GOT3 (cell line): Measurements from ENCODE around the gene FMNL1.
"Not testable (repeated sequence)": the region's sequence is repeated elsewhere in the genome, so short reads cannot be mapped to it uniquely, and the experiment has no call there.

ENCODE experiments used
- DNase-seq: peaks from one replicate; lab custom pipeline; 2025; ENCODE audit warnings: mixed read lengths; lab: John Stamatoyannopoulos, UW

FMNL1 gene

DNA sequence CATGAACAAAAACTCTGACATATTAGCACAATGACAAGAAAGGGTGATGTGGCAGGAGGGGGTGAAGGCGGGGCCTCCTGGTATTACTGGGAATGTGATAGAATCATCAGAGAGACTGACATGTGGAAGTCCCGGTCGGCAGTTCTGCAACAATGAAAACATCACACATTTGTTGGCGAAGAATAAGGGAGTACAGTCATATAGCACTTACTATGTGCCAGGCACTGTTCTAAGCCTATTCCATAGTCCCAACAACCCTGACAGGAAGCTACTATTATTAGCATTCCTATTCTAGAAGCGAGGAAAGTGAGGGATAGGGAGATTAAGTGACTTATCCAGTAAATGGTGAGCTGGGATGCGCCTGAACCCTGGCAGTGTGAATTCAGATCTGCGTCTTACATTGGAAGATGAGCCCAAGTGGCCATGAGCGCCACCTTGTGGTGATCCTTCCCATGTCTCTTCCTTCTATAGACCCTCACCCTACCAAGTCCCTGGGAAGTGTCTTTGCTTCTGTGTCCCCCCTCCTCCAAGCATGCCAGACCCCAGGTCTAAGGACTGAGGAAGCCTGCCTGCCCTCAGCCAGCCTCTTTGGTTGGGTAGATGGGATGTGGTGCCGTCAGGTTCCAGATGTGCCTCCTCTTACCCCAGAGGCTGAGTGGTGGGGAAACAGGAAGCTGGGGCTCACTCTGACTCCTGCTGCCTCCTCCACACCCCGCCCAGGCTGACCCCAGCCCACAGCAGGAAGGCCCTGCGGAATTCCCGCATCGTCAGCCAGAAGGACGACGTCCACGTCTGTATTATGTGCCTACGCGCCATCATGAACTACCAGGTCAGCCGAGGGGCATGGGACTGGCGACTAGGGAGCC lies 14.0 kb downstream of the FMNL1 start:
- DNase-seq: no peak

GRCh38 chr17:45236282-45236606 lies 14.6 kb downstream of the FMNL1 start:
- no peak for DNase-seq

- no peak for DNase-seq
Observed at GRCh38 chr17:45237686-45238085, 16.0 kb downstream of the FMNL1 start.

DNA sequence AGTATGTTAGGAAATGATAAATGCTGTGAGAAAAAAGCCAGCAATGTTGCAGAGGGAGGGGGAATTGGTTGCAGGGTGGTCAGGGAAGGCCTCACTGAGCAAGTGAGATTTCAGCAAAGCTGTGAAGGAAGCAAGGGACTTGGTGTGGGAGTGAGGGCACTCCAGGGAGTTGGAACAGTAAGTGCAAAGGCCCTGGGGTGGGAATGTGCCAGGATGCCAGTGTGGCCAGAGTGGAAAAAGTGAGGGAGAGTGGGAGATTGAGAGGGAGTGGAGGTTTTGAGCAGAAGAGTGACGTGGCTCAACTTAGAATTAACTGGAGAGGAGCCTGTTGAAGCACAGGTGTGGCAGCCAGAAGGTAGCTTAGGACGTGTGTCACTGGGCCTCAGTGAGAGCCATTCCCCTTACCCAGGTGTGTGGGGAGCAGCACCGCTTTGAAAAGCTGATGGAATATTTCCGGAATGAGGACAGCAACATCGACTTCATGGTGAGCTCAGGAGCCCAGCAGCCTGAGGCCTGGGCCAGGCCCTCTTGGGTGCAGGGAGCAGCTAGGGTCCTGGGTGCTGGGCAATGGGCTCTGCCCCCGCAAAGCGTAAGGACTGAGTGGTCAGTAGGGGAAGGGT lies 16.6 kb downstream of the FMNL1 start:
- no peak for DNase-seq

DNA sequence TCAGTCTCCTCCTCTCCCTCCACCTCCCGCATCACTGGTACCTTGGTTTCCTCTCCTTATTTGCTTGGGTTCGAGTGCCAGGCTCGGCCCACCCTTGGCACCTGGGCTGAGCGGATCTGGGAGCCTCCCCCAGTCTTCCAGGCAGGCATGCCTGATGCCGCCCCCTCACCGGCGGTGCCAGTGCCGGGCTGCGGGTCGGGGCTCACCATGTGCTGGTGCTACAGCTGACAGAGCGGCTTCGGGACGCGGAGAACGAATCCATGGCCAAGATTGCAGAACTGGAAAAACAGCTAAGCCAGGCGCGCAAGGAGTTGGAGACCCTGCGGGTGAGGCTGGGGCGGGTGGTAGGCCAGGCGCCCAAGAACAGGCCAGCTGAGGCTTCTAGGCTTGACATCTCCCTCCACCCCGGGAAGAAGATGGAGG lies 19.2 kb downstream of the FMNL1 start:
- DNase-seq: no peak

DNA sequence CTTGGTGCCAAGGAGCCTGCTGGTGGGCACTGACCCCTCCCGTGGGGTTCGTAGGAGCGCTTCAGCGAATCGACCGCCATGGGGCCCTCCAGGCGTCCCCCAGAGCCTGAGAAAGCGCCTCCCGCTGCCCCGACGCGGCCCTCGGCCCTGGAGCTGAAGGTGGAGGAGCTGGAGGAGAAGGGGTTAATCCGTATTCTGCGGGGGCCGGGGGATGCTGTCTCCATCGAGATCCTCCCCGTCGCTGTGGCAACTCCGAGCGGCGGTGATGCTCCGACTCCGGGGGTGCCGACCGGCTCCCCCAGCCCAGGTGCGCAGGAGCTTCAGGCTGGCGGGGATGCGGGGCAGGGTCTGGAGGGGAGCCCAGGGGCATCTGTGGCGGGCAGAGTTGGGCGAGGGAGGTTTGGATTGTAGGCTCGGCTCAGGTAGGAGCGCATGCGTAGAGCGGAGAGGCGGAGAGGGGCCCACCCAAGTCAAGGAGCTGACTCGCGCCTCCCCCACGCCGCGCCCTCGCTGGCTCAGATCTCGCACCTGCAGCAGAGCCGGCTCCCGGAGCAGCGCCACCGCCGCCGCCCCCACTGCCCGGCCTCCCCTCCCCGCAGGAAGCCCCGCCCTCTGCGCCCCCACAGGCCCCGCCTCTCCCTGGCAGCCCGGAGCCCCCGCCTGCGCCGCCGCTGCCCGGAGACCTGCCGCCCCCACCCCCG lies 19.8 kb downstream of the FMNL1 start:
- DNase-seq: no peak

DNA sequence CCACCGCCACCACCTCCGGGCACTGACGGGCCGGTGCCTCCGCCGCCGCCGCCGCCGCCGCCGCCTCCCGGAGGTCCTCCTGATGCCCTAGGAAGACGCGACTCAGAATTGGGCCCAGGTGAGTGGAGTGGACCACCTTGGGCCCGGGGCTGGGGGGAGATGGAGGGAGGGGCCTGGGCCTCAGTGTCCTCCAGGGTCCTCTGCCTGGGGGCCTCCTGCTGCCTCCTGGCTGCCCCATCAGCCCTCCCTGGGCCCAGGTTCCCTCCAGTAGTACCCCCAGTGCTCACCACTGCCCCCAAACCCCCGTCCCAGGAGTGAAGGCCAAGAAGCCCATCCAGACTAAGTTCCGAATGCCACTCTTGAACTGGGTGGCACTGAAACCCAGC lies 20.3 kb downstream of the FMNL1 start:
- no peak for DNase-seq

GRCh38 chr17:45243750-45244149 lies 22.1 kb downstream of the FMNL1 start:
- no peak for DNase-seq

GRCh38 chr17:45244725-45245656 lies 23.3 kb downstream of the FMNL1 start:
- no peak for DNase-seq

DNA sequence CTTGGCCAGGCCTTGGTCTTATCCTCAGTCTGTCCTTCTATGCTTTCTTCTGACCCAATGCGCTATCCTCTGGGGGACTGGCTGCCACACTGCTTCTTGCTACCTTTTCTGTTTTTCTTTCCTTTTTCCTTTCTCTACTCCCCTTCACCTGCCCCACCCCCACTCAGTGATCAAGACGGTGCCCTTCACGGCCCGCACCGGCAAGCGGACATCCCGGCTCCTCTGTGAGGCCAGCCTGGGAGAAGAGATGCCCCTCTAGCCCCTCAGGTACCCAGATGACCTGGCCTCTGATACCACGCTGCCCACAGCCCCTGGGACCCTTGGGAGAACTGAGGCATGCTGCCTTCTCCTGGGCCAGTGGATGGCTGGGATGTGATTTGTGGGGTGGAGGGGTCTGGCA lies 24.7 kb downstream of the FMNL1 start:
- no peak for DNase-seq

DNA sequence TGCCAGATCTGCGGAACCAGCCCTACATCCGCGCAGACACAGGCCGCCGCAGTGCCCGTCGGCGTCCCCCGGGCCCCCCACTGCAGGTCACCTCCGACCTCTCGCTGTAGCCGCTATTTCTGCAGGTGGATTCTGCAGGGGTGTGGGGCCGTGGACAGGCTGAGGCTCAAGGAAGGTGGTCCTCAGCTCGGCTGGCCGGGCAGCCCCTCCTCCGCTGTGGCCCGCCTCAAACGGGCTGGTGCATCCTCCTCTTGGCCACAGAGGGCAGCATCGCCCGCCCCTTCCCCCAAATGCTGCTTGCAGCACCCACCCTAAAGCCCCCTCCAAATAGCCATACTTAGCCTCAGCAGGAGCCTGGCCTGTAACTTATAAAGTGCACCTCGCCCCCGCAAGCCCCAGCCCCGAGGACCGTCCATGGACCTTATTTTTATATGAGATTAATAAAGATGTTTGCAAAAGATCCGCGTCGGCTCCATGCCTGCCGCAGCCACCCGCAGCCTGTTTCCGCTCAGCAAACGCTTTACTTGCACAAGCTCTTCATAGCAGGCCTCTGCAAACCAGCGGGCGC lies 25.3 kb downstream of the FMNL1 start:
- no peak for DNase-seq

DNA sequence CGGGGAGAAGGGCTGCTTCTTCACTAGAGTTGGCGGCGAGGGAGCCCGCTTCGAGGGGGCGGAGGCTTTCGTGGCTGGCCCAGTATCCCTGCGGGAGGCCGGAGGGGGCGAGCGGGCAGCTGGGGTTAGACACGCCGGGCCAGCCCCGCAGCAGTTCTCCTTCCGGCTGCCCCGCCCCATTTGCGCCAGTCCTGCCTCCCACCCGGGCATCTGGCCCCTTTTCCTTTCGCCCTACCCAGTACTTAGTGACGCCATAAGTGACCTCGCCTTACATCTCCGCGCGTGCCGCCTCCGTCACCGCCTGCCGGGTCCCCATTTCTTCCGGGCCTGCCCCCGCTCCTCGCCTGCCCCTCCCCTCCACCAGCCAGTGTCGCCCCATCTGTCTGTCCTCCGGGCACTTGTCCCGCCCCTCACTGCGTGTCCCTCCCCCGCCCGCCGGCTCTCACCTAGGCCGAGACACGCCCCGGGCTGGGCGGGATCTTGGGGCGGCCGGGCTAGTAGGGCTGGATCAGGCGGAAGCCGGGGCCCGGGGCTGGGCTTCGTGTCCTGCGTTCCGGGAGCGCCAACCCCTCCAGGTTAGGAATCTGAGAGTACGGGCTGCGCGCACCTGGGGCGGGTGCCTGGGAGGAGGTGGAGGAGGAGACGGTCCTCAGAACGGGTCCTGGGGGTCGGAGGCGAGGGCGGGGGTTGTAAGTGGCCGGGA lies 25.9 kb downstream of the FMNL1 start:
- peak; percentile 45 for DNase-seq

DNA sequence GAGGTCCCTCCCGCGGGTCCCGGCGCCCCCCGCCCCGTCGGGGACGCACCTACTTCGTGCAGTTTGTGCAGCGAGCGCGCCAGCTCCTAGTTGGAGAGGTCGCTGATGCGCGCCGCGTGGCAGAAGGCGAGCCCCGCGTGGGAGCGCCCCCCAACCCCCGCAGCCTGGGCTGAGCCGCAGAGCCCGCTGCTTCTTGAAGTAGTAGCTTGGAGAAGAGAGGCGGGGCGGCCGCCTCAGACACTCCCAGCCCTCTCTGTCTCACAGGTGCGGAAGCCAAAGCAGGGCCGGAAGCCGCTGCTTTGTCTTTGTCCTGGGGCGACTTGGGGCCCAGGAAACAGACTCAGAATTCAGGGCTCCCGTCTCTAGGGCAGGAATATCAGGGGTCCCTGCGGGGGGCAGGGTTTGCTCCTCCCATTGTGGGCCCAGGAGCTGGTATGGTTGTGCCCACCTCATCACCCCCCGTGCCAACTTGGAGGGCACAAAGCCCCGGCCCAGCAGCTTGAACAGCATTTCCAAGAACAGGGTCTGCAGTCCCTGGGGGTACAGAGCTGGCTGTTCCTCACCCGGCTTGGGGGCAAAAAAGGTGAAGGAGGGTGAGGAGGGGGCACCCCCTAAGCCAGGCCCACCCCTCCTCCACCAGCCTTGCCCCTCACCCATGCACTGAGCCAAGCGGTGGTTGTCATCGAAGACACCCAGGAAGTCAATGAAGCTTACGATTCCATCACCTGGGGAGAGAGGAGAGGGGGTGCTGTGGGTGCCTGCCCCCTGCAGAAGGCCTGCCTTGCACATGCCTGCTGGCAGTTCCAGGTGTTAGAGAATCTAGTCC lies 26.7 kb downstream of the FMNL1 start:
- no peak for DNase-seq

- DNase-seq: no peak
Observed at GRCh38 chr17:45251931-45252330, 30.2 kb downstream of the FMNL1 start.

- not testable (repeated sequence) for DNase-seq
Observed at GRCh38 chr17:45253237-45253636, 31.6 kb downstream of the FMNL1 start.

DNA sequence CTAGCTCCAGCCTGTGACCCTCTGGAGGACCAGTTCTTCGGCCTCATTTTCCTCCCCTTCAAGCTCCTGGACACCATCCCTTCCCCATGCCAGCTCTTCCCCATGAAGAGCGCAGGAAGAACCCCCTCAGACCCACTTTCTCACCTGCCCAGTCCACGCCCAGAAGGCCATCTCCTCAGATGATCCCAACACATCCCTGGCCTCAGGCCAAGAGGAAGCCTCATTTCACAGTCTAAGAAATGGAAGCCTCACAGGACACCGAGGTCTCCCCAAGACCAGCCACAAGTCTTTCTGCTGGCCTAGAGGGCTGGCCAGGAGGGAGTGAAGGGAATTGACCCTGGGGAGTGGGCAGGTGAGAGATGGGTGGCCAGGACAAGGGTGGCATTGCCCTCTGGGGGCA lies 32.2 kb downstream of the FMNL1 start:
- no peak for DNase-seq

DNA sequence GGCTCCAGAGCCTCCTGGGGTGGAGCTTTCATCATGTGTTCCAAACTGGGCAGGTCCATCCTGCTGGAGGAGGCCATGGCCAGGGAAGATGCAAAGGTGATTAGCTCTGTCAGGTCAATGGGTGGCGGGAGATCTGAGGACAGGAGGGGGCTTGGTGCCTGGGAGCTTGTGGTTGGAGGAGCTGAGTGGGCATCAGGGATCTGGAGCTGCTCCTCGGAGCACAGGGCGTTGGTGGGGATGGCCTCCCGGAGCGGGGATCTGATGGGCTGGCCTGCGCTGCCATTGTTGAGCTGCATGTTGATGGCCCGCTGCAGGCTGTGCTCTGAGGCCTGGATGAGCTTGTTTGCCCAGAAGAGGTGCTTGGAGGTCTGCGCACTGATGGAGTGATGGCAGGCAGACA lies 33.7 kb downstream of the FMNL1 start:
- DNase-seq: no peak

DNA sequence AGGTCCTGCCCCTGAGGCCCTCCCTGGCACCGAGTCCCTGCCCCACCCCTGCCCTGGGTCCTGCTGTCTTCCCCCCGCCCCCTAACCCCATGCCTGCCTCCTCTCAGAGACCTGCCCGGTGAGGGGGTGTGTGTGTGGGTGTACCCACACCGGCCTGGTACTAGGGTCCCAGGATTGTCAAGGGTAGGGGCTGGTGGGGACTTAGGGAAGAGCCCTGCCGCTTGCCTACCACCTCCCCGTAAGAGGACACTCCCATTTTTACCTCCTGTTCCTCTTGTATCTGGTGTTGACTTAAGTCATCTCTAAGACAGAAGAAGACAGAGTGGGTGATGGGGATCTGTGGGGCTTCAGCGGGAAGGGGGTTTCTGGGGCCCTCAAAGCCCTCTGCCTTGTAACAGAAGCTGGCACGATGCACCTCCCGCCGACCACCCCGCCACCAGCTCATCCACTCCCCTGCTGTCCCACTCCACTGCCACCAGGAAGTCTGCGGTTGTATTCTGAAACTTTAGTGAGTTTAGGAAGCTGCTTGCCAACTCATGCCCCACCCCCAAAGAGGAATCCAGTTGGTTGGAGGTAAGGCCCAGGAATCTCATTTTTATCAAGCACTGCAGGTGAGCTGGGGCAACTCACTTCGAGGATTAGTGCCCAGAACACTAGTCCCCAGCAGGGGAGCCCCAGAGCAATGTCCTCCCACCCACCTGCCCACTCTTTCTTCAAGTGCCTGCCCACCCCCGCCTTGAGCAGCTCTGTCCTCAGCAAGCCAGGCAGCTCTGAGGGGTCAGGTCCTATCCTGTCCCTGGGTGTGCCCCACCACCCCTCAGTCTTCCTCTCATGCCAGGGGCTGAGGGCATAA lies 34.7 kb downstream of the FMNL1 start:
- DNase-seq: no peak

DNA sequence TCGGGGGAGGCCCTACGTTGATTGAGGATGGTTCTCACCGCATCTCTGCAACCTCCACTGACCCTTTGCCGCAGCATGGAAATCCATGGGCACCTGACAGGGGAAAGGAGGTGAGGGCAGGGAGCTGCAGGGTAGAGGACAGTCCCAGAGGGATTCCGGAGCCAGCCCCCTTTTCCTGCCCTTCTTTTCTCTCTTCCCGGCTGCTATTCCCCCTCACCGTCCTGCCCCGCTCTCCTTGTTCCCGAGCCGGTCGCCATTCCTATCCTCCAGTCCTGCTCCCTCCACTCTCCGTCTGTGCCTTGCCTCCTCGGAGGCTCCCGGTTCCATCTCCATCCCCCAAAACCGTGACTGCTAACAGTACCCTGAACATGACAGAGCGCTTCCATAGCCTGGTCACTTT lies 35.4 kb downstream of the FMNL1 start:
- DNase-seq: no peak
